ENCODE results near the gene POT1. TPM values are rescaled to one million over a fixed set of nuclear protein-coding genes. Genes with fewer than 3 reads are reported as not detected.

Gene POT1
- total and polyA plus RNA-seq, 2 of the 8 experiments (the other 6 are each of a cell fraction or from before 2014, with no cell fraction given), result 13.1 to 22.8 TPM

GRCh38 chr7:124783271-124783670 lies 146.4 kb downstream of the POT1 start:
- Histone ChIP-seq H2BK20ac (ENCODE audit: low read length) (no peak overlapping the region), H3K27me3 (replicated peaks in 1 of 4; ENCODE audit: control insufficient read depth in 3 of 4, extremely low read depth in 1 of 4, insufficient read depth in 3 of 4, low read length in 3 of 4) (no peaks in the 10 kb centered on the region), H3K4me2 (ENCODE audit: insufficient read depth in 1 of 2, low read depth in 2 of 2, low read length in 2 of 2) (no peak overlapping the region), H4K5ac (ENCODE audit: insufficient read length, low read depth, low read length) (no peak overlapping the region), H3K36me3 (ENCODE audit: control insufficient read depth in 2 of 4, insufficient read depth in 4 of 4, low read length in 3 of 4) (no peaks in the 10 kb centered on the region), H2BK12ac (ENCODE audit: low read depth, low read length) (no peak overlapping the region), H2AFZ (ENCODE audit: low read length) (no peak overlapping the region), H3K18ac (ENCODE audit: extremely low read depth, low read length) (no peak overlapping the region), H3K56ac (replicated peaks; ENCODE audit: insufficient read length, low read depth, low read length) (no peak overlapping the region), H3K23me2 (ENCODE audit: low read depth, low read length) (peaks cover 2% of the 10 kb centered on the region; the same call in 1 of the 2 replicates), H3K27ac (ENCODE audit: low read depth, low read length) (no peak overlapping the region), H3K4me3 (ENCODE audit: extremely low read depth in 1 of 4, insufficient read depth in 2 of 4, low read depth in 3 of 4, low read length in 4 of 4) (no peak overlapping the region), H3K9me3 (ENCODE audit: insufficient read depth in 2 of 2, low read depth in 1 of 2, low read length in 1 of 2) (no peaks in the 10 kb centered on the region), H2AK5ac (ENCODE audit: low read depth, low read length) (no peak overlapping the region), H3K9ac (replicated peaks in 1 of 4; ENCODE audit: extremely low read depth in 1 of 4, low read depth in 3 of 4, low read length in 3 of 4) (no peak overlapping the region), H2BK5ac (ENCODE audit: low read depth, low read length) (no peak overlapping the region), H3K4ac (replicated peaks; ENCODE audit: insufficient read length, low read depth, low read length) (no peak overlapping the region), H2BK120ac (replicated peaks; ENCODE audit: low read depth, low read length) (no peak overlapping the region), H4K20me1 (replicated peaks in 1 of 2; ENCODE audit: control insufficient read depth in 1 of 2, insufficient read depth in 2 of 2, low read length in 2 of 2) (no peaks in the 10 kb centered on the region), H3K79me1 (ENCODE audit: low read depth, low read length) (no peaks in the 10 kb centered on the region), H3K79me2 (ENCODE audit: control insufficient read depth in 1 of 2, insufficient read depth in 2 of 2, low read length in 2 of 2) (no peaks in the 10 kb centered on the region), H4K91ac (replicated peaks; ENCODE audit: insufficient read length, low read length) (peak overlapping the region; percentile 73), H3K4me1 (replicated peaks in 1 of 4; ENCODE audit: control insufficient read depth in 3 of 4, insufficient read depth in 4 of 4, low read length in 3 of 4) (peaks cover 0 to 8% (median 3%) of the 10 kb centered on the region in 4 experiments; a peak in 5 of 7 replicates), H4K8ac (ENCODE audit: extremely low read depth, insufficient read depth, low read length) (no peak overlapping the region), H2BK15ac (ENCODE audit: low read length) (no peak overlapping the region), H3K23ac (ENCODE audit: insufficient read length) (no peak overlapping the region), H3K14ac (ENCODE audit: insufficient read length) (no peak overlapping the region)
- DNase-seq (ENCODE audit: low read depth in 1 of 2, low spot score in 2 of 2) (no peak), FAIRE-seq (no peak)
- POLR2A ChIA-PET (ENCODE audit: partially characterized antibody), result no interaction called here
- CTCF ChIA-PET (ENCODE audit: partially characterized antibody), result interaction anchor here (0.7 to 1.3 kb wide), 3 partner anchors 15 to 1020 kb away, joined by 4 to 6 read pairs (median 4); no protein-coding TSS in a partner anchor
- 90% methylated on average over 5 of the region's 5 CpGs; no CpG with 5 or more reads in 1 of the 2 experiments for WGBS, 2 experiments (ENCODE audit: extremely low coverage in 1 of 2, insufficient coverage in 1 of 2, insufficient read length in 1 of 2, insufficient replicate concordance in 2 of 2, low coverage in 1 of 2, low lambda C conversion rate in 2 of 2, missing lambda C conversion rate in 1 of 2)
- TF ChIP-seq EZH2 (IDR thresholded peaks at IDR 0.05; ENCODE audit: low read depth, low read length, severe bottlenecking), result no peak
- TF ChIP-seq SAP30 (IDR thresholded peaks at IDR 0.05; ENCODE audit: insufficient read depth, insufficient replicate concordance, low read length), result no peak
- no peak for TF ChIP-seq SP2 (IDR thresholded peaks at IDR 0.05; ENCODE audit: low read length)
- TF ChIP-seq NRF1 (IDR thresholded peaks at IDR 0.05; ENCODE audit: low read depth, low read length), result no peak
